SW480 (cell line): ENCODE data around the gene RAB42.
"Not testable (repeated sequence)": the region's sequence is repeated elsewhere in the genome, so short reads cannot be mapped to it uniquely, and the experiment has no call there.

Experiments used
- DNase-seq: peaks from one replicate; pipeline ENCODE4 v3.0.0-alpha.2; 2016; ENCODE audit warnings: low spot score

RAB42 gene, protein sequence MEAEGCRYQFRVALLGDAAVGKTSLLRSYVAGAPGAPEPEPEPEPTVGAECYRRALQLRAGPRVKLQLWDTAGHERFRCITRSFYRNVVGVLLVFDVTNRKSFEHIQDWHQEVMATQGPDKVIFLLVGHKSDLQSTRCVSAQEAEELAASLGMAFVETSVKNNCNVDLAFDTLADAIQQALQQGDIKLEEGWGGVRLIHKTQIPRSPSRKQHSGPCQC

DNA sequence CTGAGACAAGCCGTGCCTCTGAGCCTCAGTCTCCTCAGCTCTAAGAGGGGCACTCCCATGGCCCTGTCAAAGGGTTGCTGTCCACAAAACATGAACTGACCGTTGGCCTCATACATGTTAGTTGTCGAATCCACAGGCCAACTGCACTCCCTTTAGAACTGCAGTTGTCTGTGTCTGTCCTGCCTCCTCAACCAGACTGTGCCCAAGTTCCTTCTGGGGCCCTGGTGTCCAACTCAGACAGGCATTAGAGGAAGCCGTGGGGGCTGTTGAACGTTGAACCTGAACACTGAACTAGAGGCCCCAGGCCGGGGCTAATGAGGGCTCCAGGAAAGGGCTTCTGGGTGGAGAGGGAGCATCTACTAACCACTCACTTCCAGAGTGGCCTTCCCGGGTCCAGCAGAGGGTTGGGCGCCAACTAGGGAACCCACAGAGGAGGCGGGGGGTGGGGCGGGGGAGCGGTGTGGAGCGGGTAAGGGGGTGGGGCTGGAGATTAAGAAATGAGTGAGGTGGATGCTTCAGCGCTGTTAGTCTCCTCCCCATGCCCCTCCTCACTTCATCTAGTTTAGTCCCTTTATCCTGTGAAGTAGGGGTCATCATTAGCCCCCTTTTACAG, at the start of gene RAB42:
Gene RAB42, plus strand, starts transcription at position 558 of the 613 bp plus-strand sequence. CDS start 247 bp downstream, outside the sequence.
- peak; percentile 42 for DNase-seq

DNA sequence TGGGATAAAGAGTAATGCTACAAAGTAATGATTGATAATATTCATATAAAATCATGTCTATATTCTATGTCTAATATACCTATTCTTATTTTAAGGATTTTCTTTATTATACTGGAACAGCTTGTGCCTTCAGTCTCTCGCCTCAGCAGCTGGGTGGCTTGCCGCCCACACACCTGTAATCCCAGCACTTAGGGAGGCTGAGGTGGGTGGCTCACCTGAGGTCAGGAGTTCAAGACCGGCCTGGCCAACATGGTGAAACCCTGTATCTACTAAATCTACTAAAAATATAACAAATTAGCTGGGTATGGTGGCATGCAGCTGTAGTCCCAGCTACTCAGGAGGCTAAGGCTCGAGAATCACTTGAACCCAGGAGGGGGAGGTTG, 46.8 kb upstream of the RAB42 start:
- DNase-seq = no peak

DNA sequence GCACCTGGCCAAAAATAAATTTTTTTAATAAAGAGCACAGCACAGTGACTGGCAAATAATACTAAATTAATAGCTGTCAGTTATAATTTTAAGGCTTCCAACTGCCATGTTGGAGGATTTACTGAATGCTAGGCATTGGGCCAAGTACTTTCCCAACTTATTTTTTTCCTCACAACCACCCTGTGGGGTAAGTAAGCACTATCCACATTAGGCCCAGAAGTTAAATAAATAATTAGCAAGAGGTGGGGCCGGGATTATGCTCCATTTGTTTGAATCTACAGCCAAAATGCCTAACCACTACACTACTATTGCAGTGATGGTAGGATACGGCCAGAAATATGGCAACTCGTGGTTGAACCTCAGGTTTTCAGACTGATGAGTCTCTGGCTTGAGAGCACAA, 43.7 kb upstream of the RAB42 start:
- DNase-seq = no peak

DNA sequence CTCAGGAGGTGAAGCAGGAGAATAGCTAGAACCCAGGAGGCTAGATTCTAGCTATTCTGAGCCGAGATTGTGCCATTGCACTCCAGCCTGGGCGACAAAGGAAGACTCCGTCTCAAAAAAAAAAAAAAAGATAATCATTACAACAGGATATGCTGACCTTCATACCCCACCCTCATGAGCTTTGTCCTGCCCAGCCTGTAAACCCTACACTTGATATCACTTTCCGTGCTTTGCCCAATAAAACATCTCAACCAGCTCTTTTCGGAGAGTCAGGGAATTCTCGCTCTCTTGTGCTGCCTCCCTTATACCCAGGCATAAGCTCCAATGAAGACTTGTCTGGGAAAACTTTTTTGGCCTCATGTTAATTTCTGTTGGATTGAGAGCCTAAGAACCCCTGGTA, 40.7 kb upstream of the RAB42 start:
- no peak for DNase-seq

DNA sequence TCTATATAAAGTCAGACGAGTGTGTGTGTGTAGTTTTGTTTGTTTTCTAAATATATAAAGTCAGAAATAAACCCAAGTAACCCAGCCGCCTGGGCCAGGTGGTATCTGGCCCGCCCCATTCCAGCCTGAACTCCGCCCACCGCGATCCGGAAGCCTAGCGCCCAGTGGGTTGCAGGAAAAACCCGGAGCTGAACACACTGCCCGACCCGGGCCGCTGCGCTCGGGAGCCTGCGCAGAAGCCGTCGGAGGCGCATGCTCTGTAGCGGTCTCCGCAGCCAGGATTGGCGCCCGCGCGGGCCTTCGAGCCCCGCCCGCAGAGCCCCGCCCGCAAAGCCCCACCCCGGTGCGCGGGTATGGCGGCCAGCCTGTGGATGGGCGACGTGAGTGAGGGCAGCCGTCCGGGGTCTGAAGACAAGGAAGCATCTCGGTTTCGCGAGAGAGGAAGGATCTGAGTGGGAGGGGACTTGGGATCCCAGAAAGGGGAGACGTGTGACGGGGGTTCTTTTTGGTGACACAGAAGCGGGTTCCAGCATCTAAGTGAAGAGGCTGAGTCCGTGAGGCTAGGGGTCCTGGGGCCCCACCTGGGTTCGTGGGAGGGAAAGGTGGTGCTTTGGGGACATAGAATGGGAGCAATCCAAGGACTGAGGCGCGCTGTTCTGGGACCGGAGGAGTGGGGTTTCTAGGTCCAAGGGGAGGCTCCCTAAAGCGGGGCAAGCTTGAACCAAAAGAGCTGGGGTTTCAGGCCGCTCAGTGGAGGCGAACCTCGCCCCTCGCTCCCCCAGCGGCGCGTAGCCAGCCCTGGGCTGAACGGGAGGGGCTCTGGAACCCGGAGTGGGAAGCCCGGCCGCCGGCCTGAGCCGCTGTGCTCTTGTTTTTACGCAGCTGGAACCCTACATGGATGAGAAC, 39.1 kb upstream of the RAB42 start, which contains the start of gene TRNAU1AP:
Gene TRNAU1AP, plus strand, starts transcription at position 328 of the 906 bp plus-strand sequence. Its CDS starts 26 bp downstream, at position 354.
- peak; percentile 91 for DNase-seq

DNA sequence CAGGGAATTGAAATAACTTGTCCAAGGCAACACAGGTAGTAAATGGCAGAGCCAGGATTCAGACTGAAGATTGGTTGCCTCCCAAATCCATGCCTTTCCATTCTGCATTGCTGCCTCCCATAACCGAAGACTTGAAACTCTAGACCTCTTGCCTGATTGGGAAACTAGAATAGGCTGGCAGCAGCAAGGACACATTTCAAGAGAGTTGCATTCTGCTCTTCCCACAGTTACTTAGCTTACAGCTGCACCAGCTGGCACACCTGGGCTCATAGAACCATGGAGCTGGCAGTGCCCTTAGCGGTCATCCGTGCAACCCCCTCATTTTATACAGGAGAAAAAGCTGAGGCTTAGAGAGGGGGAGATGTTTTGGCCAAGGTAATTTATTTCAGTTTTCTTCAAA, 31.2 kb upstream of the RAB42 start:
- no peak for DNase-seq

DNA sequence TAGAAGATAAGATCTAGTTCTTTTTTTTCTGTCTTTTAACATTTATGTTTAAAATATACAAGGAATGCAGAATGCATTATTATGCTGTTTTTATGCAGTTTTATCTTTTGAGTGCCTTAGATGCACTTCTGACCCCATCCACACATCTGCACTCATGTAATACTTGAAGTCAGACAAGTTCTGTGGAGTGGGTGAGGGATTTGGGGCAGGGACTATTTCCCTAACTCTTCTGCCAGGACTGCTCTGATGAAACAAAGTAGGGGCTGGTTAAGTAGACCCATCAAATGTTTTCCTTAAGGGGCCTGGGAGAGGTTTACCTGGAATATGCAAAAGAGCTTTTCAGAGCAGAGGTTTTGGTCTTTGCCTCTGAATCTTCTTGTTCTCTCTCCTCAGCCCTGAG, 27.8 kb upstream of the RAB42 start:
- no peak for DNase-seq

DNA sequence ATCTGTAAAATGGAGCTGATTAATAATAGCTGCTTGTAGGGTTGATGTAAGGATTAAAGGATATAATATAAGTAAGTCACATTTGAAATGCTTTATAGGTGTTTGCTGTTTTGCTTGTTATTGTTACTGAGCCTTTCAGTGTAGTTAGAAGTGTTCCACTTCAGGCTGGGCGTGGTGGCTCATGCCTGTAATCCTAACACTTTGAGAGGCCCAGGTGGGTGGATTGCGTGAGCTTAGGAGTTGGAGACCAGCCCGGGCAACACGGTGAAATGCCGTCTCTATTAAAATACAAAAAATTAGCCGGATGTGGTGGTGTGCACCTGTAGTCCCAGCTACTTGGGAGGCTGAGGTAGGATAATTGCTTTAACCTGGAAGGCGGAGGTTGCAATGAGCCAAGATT, 27.0 kb upstream of the RAB42 start:
- no peak for DNase-seq

DNA sequence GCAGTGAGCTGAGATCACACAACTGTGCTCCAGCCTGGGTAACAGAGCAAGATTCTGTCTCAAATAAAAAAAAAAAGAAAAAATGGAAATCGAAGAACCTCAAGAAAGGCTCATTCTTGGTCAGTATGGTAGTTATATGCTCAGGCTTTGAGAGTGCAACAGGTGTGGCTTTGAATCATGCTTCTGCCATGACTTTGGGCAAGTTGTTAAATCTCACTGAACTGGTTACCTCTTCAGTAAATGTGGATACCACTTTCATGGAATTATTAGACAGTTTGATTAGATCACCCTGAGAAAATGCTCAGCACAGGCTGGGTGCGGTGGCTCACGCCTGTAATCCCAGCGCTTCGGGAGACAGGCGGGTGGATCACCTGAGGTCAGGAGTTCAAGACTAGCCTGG, 26.3 kb upstream of the RAB42 start:
- no peak for DNase-seq

DNA sequence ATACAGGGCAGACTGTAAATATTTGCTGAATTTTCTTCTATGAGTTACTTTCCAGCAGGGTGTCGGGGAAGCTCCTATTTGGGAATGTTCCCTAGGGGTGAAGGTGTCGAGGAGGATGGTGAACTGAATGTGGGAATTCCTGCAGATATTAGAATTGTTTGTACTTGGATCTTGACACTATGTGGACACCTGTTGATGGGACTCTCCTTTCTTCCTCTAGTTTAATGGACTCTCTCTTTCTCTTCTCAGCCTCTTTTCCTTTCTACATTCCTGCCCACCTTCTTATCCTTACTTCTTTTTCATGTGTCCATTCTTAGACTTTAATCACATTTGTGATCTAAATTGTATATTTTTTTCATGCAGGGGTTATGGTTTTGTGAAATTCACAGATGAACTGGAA, 25.1 kb upstream of the RAB42 start:
- no peak for DNase-seq

DNA sequence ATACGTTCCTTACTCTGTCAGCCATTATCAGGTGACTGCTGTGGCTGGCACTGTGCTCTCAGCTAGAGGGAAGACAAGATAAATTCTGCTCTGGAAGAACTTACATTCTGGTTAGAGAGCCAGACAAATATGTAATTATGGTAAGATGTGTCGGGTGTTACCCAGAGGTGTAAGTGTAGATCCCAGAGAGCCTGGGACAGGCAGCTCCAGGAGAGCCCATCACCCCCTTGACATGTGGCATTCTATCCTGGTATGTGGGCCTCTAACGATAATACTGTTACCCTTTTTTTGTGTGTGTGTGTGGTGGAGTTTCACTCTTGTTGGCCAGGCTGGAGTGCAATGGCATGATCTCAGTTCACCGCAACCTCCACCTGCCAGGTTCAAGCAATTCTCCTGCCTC, 20.2 kb upstream of the RAB42 start:
- no peak for DNase-seq

DNA sequence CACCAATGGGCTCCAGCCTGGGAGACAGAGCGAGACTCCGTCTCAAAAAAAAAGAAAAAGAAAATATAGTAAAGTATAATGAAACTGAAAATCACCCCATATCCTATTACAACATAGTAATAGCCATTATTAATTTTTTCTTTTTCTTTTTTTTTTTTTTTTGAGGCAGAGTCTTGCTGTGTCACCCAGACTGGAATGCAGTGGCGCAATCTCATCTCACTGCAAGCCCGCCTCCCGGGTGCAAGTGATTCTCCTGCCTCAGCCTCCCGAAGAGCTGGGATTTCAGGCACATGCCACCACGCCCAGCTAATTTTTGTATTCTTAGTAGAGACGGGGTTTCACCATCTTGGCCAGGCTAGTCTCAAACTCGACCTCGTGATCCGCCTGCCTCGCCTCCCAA, 19.2 kb upstream of the RAB42 start:
- DNase-seq = not testable (repeated sequence)

DNA sequence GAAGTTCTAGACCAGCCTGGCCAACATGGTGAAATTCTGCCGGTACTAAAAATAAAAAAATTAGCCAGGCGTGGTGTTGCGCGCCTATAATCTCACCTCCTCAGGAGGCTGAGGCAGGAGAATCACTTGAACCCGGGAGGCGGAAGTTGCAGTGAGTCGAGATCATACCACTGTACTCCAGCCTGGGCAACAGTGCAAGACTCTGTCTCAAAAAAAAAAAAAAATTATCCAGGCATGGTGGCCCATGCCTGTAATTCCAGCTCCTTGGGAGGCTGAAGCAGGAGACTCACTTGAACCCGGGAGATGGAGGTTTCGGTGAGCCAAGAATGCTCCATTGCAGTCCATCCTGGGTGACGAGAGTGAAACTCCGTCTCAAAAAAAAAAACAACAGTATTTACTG, 18.5 kb upstream of the RAB42 start:
- DNase-seq = no peak

DNA sequence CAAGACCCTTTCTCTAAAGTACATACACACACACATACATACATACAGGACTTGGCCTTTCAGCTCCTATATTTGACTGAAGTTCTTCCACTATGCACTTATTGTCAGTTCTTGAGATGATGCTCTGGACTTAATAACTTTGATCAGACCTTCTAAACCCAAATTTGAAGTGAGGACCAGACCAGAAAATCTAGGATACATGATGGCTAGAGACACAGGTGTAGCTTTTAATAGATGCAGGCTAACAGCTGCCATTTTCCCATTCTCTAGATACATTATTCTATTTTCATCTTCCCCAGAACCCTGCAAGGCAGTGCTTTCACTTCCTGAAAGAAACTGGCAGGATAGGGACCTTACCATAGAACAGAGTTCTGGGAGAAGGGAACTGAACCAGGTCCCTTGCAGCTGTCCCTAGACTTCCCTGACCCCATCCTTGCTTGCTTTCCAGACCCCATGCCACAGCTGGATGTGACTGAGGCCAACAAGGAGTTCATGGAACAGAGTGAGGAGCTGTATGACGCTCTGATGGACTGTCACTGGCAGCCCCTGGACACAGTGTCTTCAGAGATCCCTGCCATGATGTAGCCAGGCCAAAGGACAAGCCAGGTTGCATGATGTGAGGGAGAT, 14.9 kb upstream of the RAB42 start:
- no peak for DNase-seq

DNA sequence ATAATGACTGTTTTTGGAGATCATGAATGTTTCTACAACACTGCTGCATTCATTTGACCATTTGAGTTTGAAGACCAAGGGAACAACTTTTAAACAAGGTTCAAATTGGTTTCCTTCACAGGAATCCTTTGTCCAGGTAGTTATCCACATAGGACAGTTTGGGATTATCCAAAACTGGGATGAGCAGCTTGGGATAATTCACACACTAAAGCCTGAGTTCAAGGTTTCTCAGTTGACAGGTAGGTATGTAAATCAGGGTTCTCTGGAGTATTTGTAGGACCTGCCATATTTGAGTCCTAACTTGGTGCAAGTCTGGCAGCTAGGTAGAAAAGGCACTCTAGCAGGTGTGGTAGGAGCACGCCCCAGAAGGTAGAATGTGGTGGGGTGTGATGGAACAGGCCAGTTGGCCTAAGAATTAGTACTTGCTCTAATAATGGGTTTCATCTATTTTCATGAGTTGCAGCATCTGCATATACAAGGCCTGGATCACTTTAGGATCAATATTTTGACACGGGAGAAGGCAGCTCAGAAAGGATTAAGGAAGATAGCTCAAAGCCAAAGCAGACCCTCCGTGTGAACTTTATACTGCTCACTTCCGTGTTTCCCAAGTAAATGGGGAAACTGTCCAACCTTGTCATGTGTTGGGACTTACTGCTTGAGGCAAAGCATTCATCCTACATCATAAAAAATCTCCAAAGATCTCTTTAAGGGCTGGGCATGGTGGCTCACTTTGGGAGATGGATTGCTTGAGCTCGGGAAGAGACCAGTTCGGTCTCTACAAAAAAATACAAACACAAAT, 14.1 kb upstream of the RAB42 start:
- no peak for DNase-seq

DNA sequence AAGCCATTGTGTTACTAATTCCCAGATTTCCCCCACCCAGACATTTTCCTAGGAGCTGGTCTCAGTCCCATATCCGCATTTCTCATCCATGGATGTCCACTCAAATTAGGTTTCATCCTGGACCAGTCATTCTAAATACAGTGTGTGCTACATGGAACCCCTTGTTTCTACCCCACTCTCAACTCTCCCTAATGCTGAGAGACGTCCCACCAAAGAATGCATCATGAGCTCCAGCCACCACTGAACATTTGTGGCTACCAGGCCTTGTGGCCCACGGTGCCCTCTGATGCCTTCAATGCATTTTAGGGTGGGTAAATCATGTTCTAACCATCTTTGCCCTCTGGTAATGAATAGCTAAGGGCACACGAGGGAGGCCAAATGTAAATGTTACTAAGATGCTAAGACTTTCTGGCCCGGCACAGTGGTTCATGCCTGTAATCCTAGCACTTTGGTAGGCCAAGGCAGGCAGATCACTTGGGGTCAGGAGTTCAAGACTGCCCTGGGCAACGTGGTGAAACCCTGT, 13.3 kb upstream of the RAB42 start:
- DNase-seq = no peak

DNA sequence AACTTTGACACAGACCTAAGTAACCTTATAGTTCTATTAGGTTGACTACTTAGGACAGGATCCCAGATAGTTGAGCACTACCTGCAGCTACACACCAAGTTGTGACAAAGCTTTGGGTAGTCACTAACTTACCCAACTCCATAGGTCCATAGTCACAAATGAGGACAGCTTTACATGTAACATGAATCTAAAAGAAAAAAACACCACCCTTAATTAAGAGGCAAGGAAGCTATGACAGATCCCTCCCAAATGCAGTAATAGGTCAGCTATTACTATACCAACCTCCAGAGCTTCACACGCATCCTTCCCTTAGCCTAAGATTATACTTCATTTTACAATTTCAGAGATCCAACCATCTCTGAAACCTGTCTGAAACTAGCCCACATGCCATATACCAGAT, 12.7 kb upstream of the RAB42 start:
- no peak for DNase-seq

DNA sequence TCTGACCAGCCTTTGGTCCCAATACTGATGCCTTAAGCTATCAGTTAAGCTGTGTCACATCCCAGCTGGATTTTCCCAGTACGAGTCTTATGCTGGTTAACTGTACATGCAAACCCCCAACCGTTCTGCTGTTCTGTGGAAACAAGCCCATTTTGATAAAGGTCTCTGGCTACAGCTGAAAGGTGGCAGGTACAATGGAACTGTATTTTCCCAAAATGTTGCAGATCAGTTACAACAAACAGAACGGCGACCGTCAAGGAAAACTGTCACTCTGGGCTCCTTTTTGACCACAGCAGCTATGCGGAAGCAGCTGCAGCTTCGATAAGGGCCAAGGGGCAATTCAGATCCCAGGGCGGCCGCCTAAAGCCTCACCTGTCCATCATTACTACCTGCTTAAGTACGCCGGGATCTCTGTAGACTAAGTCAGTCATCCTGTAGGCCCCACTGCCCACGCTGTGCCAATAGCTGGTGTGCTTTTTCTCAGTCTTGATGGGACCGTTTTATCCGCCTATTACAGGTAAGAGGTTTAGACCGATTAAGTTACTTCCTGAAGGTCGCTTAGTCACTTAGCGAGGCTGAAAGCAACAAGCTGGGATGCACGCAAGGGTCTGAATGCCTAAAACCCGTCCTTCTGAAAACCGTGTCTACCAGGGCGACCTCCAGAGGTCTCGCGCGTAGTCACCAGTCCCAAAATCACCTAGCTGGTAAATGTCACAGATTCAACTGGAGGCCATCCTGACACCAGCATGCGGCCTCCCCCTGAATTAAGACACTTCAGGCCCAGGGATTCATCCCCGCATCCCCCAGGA, 11.1 kb upstream of the RAB42 start:
- DNase-seq = peak; percentile 68

DNA sequence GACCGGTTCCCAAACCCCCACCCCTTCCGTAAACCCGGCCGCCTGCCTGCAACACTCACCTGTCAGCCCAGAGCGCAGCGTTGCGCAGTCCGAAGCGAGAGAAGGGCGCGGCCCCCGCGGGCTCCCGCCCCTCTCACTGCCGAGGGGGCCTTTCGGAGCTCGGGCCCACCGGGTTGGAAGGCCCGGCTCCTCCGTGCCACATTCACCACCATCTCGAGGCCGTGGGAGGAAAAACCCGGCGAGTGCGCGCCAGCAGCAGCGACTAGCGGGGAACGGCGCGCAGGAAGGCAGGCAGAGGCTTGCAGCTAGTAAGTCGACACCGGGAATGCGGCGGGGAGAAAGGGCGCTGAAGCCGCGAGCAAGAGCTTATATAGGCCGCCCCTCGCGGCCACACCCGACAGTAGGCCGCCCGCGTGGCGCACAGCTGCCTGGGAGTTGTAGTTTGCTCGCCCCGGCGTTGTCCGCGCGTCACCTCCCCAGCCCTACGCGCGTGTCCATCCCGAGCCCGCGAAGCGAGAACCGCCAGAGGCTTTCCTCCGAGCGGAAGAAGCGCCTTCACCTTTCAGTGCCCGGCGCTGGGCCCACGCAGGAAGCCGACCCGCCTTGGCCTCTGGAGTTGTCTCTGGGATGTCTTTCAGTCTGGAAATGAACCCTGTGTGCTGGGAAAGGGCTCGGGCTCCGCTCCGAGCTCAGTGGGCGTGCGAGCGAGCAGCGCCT, 10.4 kb upstream of the RAB42 start:
- peak; percentile 95 for DNase-seq

DNA sequence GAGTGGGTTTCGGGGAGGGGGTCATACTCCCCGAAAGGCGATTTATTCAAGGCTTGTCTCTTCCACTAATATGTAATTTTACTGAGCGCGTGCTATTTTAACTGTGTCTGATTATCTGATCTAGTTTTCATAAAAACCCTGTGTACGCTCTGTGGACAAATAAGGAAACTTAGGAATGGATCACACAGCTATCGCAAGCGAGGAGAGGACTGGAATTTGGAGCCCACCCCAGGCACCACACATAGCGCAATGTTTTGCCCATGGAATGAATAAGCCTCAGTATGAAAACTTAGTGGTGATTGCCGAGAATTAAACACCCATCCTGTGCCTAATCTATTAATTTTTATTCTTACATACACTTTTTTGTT, 9.8 kb upstream of the RAB42 start:
- peak; percentile 61 for DNase-seq
